GM12878 (cell line): Measurements from ENCODE around the gene DTX1. TPM values are rescaled to one million over a fixed set of nuclear protein-coding genes. Genes with fewer than 3 reads are reported as not detected.
A peak's percentile ranks its signal among the peaks of the same experiment; 100 is the strongest.

ENCODE experiments used
- BCLAF1 ChIP-seq: fragments of 450-650 bp; IDR thresholded peaks from 2 replicates; pipeline ENCODE4 v1.6.1; 2017; ENCODE audit warnings: antibody characterized with exemption, mild to moderate bottlenecking, moderate library complexity
- BHLHE40 ChIP-seq, 2 experiments: fragments of 450-650 bp in 1 of 2; IDR thresholded peaks; 2 replicates each; pipeline ENCODE4 v1.6.1; 2011 to 2017; ENCODE audit warnings: low read depth in 2 of 2, borderline replicate concordance in 1 of 2, improper control_type of control experiment in 1 of 2, low read length in 1 of 2, mild to moderate bottlenecking in 1 of 2
- BRCA1 ChIP-seq: IDR thresholded peaks from 2 replicates; pipeline ENCODE4 v1.6.1; 2011; ENCODE audit warnings: low read depth, low read length, improper control_type of control experiment
- CHD2 ChIP-seq: IDR thresholded peaks from 2 replicates; pipeline ENCODE4 v1.6.1; 2011; ENCODE audit warnings: low read depth, low read length, improper control_type of control experiment, borderline replicate concordance
- ESRRA ChIP-seq: IDR thresholded peaks from 2 replicates; pipeline ENCODE4 v1.6.1; 2012; ENCODE audit warnings: mild to moderate bottlenecking, low read length, improper control_type of control experiment
- ETV6 ChIP-seq, 2 experiments: fragments of 450-650 bp in 1 of 2; IDR thresholded peaks in 1 of 2; conservative IDR thresholded peaks in 1 of 2; 2 replicates each; pipeline ENCODE4 v1.6.1; 2014; ENCODE audit warnings: antibody characterized with exemption in 1 of 2, borderline replicate concordance in 1 of 2, low read depth in 1 of 2, mild to moderate bottlenecking in 1 of 2, moderate library complexity in 1 of 2
- GABPA ChIP-seq: IDR thresholded peaks from 2 replicates; pipeline ENCODE4 v1.6.1; 2014; ENCODE audit warnings: antibody characterized with exemption, low read depth, mild to moderate bottlenecking, inconsistent platforms
- HSF1 ChIP-seq: fragments of 150-350 bp; IDR thresholded peaks from 2 replicates; pipeline ENCODE4 v1.6.1; 2014; ENCODE audit warnings: mild to moderate bottlenecking, low read depth, low read length
- KDM1A ChIP-seq: fragments of 200-600 bp; sonication (generic); IDR thresholded peaks from 2 replicates; pipeline ENCODE4 v1.6.1; 2016; ENCODE audit warnings: borderline replicate concordance
- NFYA ChIP-seq: IDR thresholded peaks from 2 replicates; pipeline ENCODE4 v1.6.1; 2011; ENCODE audit warnings: low read depth, mild to moderate bottlenecking, low read length, improper control_type of control experiment, borderline replicate concordance
- NR2C1 ChIP-seq: fragments of 450-650 bp; IDR thresholded peaks from 2 replicates; pipeline ENCODE4 v1.6.1; 2017; ENCODE audit warnings: antibody characterized with exemption, mild to moderate bottlenecking, moderate library complexity
- POLR2AphosphoS5 ChIP-seq: IDR thresholded peaks from 2 replicates; pipeline ENCODE4 v1.6.1; 2011; ENCODE audit warnings: mild to moderate bottlenecking, low read length, inconsistent platforms
- RBBP5 ChIP-seq: fragments of 200-600 bp; sonication (generic); conservative IDR thresholded peaks from 2 replicates; pipeline ENCODE4 v1.6.1; 2016
- RUNX3 ChIP-seq: IDR thresholded peaks from 2 replicates; pipeline ENCODE4 v1.6.1; 2012; ENCODE audit warnings: low read length, inconsistent platforms
- SIN3A ChIP-seq: IDR thresholded peaks from 2 replicates; pipeline ENCODE4 v1.6.1; 2012; ENCODE audit warnings: low read depth, low read length, improper control_type of control experiment
- SMARCA5 ChIP-seq: fragments of 450-650 bp; IDR thresholded peaks from 2 replicates; pipeline ENCODE4 v1.6.1; 2017; ENCODE audit warnings: mild to moderate bottlenecking
- SPI1 ChIP-seq: IDR thresholded peaks from 2 replicates; pipeline ENCODE4 v1.6.1; 2011; ENCODE audit warnings: low read depth, mild to moderate bottlenecking, low read length, moderate library complexity, borderline replicate concordance; ENCODE audit not compliant: insufficient read depth
- ZBED1 ChIP-seq: IDR thresholded peaks from 2 replicates; pipeline ENCODE4 v1.6.1; 2016; ENCODE audit warnings: borderline replicate concordance
- ZNF384 ChIP-seq: IDR thresholded peaks from 2 replicates; pipeline ENCODE4 v1.6.1; 2012; ENCODE audit warnings: low read depth, mild to moderate bottlenecking, low read length, improper control_type of control experiment, borderline replicate concordance
- ZZZ3 ChIP-seq: IDR thresholded peaks from 2 replicates; pipeline ENCODE4 v1.6.1; 2011; ENCODE audit warnings: low read depth; ENCODE audit not compliant: control insufficient read depth, insufficient read length
- polyA plus RNA-seq, 11 experiments: library from polyadenylated mRNA; depleted of rRNA in 4 of 11; unstranded in 6 of 11; stranded (reverse) in 5 of 11; fragments of >200 nt; fragmentation: Nextera tagmentation in 4 of 11; fragmentation: Illumina TruSeq in 1 of 11; extraction: Ambion mirVana in 4 of 11; extraction: Trizol in 1 of 11; gene quantifications; 1 replicate in 1 of 11; 2 replicates in 10 of 11; pipeline versions ENCODE4 v1.2.1 to v1.2.3, GENCODE V29; 2011 to 2016; ENCODE audit warnings: inconsistent platforms in 2 of 11, missing spikeins in 2 of 11, low read depth in 1 of 11
- total RNA-seq, 4 experiments: library from RNA; depleted of rRNA in 3 of 4; stranded (reverse); fragments of >200 nt in 3 of 4; fragmentation: Illumina TruSeq in 1 of 4; extraction: Trizol in 1 of 4; gene quantifications; 2 replicates each; pipeline versions ENCODE4 v1.2.1 to v1.2.3, GENCODE V29; 2013 to 2021
- TF ChIP-seq, protein P1 (sequence below): fragments of 450-650 bp; IDR thresholded peaks from 2 replicates; pipeline ENCODE4 v1.6.1; 2017; ENCODE audit warnings: mild to moderate bottlenecking, moderate library complexity

DTX1 gene
- total and polyA plus RNA-seq, 10 of the 15 experiments (the other 5 are each of a cell fraction or from before 2014, with no cell fraction given) = 0.09 to 2.8 (median 0.66) TPM

DNA sequence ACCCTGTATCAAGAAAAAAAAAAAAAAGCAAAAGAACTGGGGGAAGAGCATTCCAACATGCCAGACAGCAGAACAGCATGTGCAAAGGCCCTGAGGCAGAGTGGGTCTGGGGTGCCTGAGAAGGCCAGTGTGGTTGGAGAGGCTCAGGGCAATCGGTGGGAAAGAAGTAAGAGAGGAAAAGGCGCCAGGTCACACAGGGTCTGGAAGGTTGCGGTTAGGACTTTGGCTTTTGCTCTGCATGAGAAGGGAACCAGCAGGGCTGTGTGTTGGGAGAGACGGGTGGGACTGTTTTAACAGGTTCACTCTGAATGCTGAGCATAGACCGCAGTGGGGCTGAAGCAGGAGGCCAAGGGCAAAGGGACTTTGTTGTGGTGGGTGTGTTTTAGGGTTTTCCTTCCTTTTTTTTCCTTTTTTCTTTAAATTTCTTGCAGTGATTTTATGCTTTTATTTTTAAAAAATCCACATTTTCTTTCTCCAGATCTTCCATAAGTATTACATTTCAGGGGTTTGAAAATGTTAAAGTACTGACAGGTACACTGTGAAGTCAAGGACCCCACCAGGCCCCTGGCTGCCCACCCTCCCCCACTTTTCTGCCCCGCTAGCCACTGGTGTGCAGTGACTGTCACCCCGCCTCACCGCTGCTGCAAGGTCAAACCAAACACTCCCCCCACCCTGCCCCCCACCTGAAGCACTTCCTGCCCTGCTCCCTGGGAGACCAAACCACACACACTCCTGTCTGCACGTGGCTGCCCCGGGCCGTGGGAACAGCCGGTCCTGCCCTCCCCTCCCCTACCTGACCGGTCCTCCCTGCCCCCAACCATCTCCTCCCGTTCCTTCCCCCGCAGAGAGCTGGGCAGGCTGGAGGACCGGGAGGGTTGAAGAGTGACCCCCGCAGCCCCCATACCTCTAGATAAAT is 30.0 kb downstream of the DTX1 start (continued):
- TF ChIP-seq ETV6 (conservative IDR thresholded peaks at IDR 0.05 in 1 of 2, IDR thresholded peaks at IDR 0.05 in 1 of 2; ENCODE audit: borderline replicate concordance in 1 of 2, low read depth in 1 of 2) (no peak), NR2C1 (peak; percentile 38; the same call in 1 of the 2 replicates), NFYA (no peak), SPI1 (no peak; the same call in 1 of the 2 replicates), SMARCA5 (peak; percentile 96), KDM1A (no peak), ESRRA (peak; percentile 67; the same call in 1 of the 2 replicates), BHLHE40 (IDR thresholded peaks at IDR 0.05; ENCODE audit: borderline replicate concordance in 1 of 2, low read depth in 2 of 2, low read length in 1 of 2) (peak; percentile 91 to 94), RUNX3 (peak; percentile 89), SIN3A (no peak), POLR2AphosphoS5 (no peak), ZBED1 (no peak), CHD2 (peak; percentile 46; the same call in 1 of the 2 replicates), BCLAF1 (no peak), BRCA1 (no peak), ZNF384 (peak; percentile 45; the same call in 1 of the 2 replicates), RBBP5 (no peak), HSF1 (no peak), ZZZ3 (no peak), GABPA (no peak)
- TF ChIP-seq, protein P1, sequence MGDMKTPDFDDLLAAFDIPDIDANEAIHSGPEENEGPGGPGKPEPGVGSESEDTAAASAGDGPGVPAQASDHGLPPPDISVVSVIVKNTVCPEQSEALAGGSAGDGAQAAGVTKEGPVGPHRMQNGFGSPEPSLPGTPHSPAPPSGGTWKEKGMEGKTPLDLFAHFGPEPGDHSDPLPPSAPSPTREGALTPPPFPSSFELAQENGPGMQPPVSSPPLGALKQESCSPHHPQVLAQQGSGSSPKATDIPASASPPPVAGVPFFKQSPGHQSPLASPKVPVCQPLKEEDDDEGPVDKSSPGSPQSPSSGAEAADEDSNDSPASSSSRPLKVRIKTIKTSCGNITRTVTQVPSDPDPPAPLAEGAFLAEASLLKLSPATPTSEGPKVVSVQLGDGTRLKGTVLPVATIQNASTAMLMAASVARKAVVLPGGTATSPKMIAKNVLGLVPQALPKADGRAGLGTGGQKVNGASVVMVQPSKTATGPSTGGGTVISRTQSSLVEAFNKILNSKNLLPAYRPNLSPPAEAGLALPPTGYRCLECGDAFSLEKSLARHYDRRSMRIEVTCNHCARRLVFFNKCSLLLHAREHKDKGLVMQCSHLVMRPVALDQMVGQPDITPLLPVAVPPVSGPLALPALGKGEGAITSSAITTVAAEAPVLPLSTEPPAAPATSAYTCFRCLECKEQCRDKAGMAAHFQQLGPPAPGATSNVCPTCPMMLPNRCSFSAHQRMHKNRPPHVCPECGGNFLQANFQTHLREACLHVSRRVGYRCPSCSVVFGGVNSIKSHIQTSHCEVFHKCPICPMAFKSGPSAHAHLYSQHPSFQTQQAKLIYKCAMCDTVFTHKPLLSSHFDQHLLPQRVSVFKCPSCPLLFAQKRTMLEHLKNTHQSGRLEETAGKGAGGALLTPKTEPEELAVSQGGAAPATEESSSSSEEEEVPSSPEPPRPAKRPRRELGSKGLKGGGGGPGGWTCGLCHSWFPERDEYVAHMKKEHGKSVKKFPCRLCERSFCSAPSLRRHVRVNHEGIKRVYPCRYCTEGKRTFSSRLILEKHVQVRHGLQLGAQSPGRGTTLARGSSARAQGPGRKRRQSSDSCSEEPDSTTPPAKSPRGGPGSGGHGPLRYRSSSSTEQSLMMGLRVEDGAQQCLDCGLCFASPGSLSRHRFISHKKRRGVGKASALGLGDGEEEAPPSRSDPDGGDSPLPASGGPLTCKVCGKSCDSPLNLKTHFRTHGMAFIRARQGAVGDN = 0 out of 2 replicates have a peak, but pooled peaks have one; percentile 50
